ENCODE data around the gene DLST.

GRCh38 chr14:74902941-74903705 is 21.4 kb downstream of the DLST start:
- TF ChIP-seq CTCF (conservative IDR thresholded peaks at IDR 0.05) (no peak), EZH2 (IDR thresholded peaks at IDR 0.05; ENCODE audit: low read depth) (no peak)
